Germinal center (tissue), 1 donor: ENCODE data around the gene TXNDC11.

Source experiments
- DNase-seq: peaks from one replicate; pipeline ENCODE4 v3.0.0; 2012; ENCODE audit warnings: mixed read lengths, low spot score

TXNDC11 gene

GRCh38 chr16:11750056-11750455, 7.4 kb upstream of the TXNDC11 start:
- no peak for DNase-seq

- no peak for DNase-seq
Measured at GRCh38 chr16:11748404-11749254, 6.0 kb upstream of the TXNDC11 start.

- DNase-seq = no peak
Measured at GRCh38 chr16:11747949-11748403, 5.3 kb upstream of the TXNDC11 start.

- no peak for DNase-seq
Measured at GRCh38 chr16:11744075-11744470, 1.4 kb upstream of the TXNDC11 start.

- DNase-seq = peak; percentile 6
Measured at GRCh38 chr16:11743308-11744074, 834 bp upstream of the TXNDC11 start.

- DNase-seq = peak; percentile 59
Measured at GRCh38 chr16:11742093-11742535, 543 bp downstream of the TXNDC11 start.

GRCh38 chr16:11740567-11740966, 2.1 kb downstream of the TXNDC11 start:
- DNase-seq = no peak

GRCh38 chr16:11738742-11739544, 3.7 kb downstream of the TXNDC11 start:
- DNase-seq = no peak

- DNase-seq = no peak
Measured at GRCh38 chr16:11737713-11738112, 4.9 kb downstream of the TXNDC11 start.

- no peak for DNase-seq
Measured at GRCh38 chr16:11736903-11737302, 5.8 kb downstream of the TXNDC11 start.

GRCh38 chr16:11735787-11736186, 6.9 kb downstream of the TXNDC11 start:
- DNase-seq = no peak

- DNase-seq = no peak
Measured at GRCh38 chr16:11734653-11735043, 8.0 kb downstream of the TXNDC11 start.

GRCh38 chr16:11734025-11734652, 8.5 kb downstream of the TXNDC11 start:
- no peak for DNase-seq

GRCh38 chr16:11731222-11731621, 11.4 kb downstream of the TXNDC11 start:
- DNase-seq = no peak

GRCh38 chr16:11729787-11730186, 12.9 kb downstream of the TXNDC11 start:
- no peak for DNase-seq

GRCh38 chr16:11727796-11728543, 14.7 kb downstream of the TXNDC11 start:
- no peak for DNase-seq

GRCh38 chr16:11726008-11726407, 16.6 kb downstream of the TXNDC11 start:
- no peak for DNase-seq

GRCh38 chr16:11725457-11725856, 17.2 kb downstream of the TXNDC11 start:
- no peak for DNase-seq

- DNase-seq = no peak
Measured at GRCh38 chr16:11722468-11722808, 20.2 kb downstream of the TXNDC11 start.

GRCh38 chr16:11721781-11722467, 20.7 kb downstream of the TXNDC11 start:
- no peak for DNase-seq

GRCh38 chr16:11719762-11720161, 22.9 kb downstream of the TXNDC11 start:
- no peak for DNase-seq
